Measurements from ENCODE around the gene ZNF888. TPM values are rescaled to one million over a fixed set of nuclear protein-coding genes. Genes with fewer than 3 reads are reported as not detected.
"Not testable (repeated sequence)": the region's sequence is repeated elsewhere in the genome, so short reads cannot be mapped to it uniquely, and the experiment has no call there.

ZNF888 gene
- total and polyA plus RNA-seq, 9 of the 15 experiments (the other 6 are each of a cell fraction or from before 2014, with no cell fraction given) = 1.6 to 13.3 (median 9.9) TPM

GRCh38 chr19:52857378-52858191, 65.6 kb downstream of the ZNF888 start, which contains the start of gene ZNF468:
TSS of gene ZNF468 (minus strand) at chr19:52857619. CDS start at chr19:52854272, 3,347 bp downstream.
- peak; percentile 100 for ATAC-seq
- in situ Hi-C loops (cut with MboI) = loop anchor here (5.0 kb wide), 1 partner anchor 35 kb away; the partner anchor contains the start of gene ZNF28
- POLR2A ChIA-PET; H3K9me1 ChIP-seq (ENCODE audit: control insufficient read depth, insufficient read depth, low read length); H3K79me2 ChIP-seq (ENCODE audit: control insufficient read depth, insufficient read depth, low read length); H4K20me1 ChIP-seq (replicated peaks; ENCODE audit: control insufficient read depth, insufficient read depth, low read length); H3K27me3 ChIP-seq (ENCODE audit: control insufficient read depth in 2 of 2, insufficient read depth in 2 of 2, low read length in 2 of 2); BruUV-seq (replicated peaks); H3K9me3 ChIP-seq (replicated peaks; ENCODE audit: control insufficient read depth, insufficient read depth, low read depth, low read length); intact Hi-C loops (cut with micrococcal nuclease): not testable (repeated sequence)
- Histone ChIP-seq H3K4me2 (ENCODE audit: insufficient read depth, low read length) (peak within 1 kb of the TSS; percentile 83), H3K4me3 (peak within 1 kb of the TSS; percentile 68), H3K27ac (ENCODE audit: extremely low read depth, low read depth, low read length) (peak within 1 kb of the TSS; percentile 77), H3K9ac (ENCODE audit: insufficient read depth in 1 of 2, low read depth in 2 of 2, low read length in 2 of 2) (peak within 1 kb of the TSS; percentile 85 to 91), H3K4me1 (replicated peaks in 1 of 2; ENCODE audit: control insufficient read depth in 2 of 2, insufficient read depth in 2 of 2, low read length in 2 of 2) (peaks cover 2 to 14% of the 10 kb centered on the region in 2 experiments; a peak in 4 of 5 replicates), H2AFZ (ENCODE audit: low read depth, low read length) (peak within 1 kb of the TSS; percentile 92), H3K36me3 (ENCODE audit: control insufficient read depth, insufficient read depth, low read length) (peaks cover 16% of the 10 kb centered on the region; the same call in 2 of the 3 replicates)
- FAIRE-seq = peak; percentile 99
- CTCF ChIA-PET (ENCODE audit: low intra/inter-chr PET ratio) = interaction anchor here (0.5 kb wide), 1 partner anchor 106 kb away, joined by 3 read pairs; no protein-coding TSS in a partner anchor
- peak; percentile 50 to 78 (median 63) for DNase-seq (ENCODE audit: extremely low read depth in 1 of 4, low spot score in 3 of 4)
- 14% methylated on average over 26 of the region's 43 CpGs for WGBS (ENCODE audit: insufficient coverage, low coverage, missing lambda C conversion rate)
- peak in 1 of 2 experiments; percentile 65; a peak in 2 of 4 replicates for TF ChIP-seq HDAC1 (IDR thresholded peaks at IDR 0.05)
- peak; percentile 49 for TF ChIP-seq POLR2B (IDR thresholded peaks at IDR 0.05; ENCODE audit: low read depth, partially characterized antibody)
- TF ChIP-seq MXI1 (IDR thresholded peaks at IDR 0.05; ENCODE audit: low read depth, low read length) = 0 out of 2 replicates have a peak, but pooled peaks have one; percentile 44
- peak in 1 of 3 experiments; percentile 21 for TF ChIP-seq YY1 (IDR thresholded peaks at IDR 0.05; ENCODE audit: borderline replicate concordance in 1 of 3, control insufficient read depth in 1 of 3, extremely low read depth in 1 of 3, insufficient read depth in 3 of 3, insufficient read length in 1 of 3, insufficient replicate concordance in 2 of 3, low read depth in 1 of 3, low read length in 2 of 3)
- peak; percentile 57 for TF ChIP-seq TAF1 (IDR thresholded peaks at IDR 0.05; ENCODE audit: control insufficient read depth, extremely low read depth, insufficient read depth, low read length, severe bottlenecking)
- peak; percentile 92 to 94 for TF ChIP-seq NRF1 (conservative IDR thresholded peaks at IDR 0.05 in 1 of 2, IDR thresholded peaks at IDR 0.05 in 1 of 2)
- 0 out of 2 replicates have a peak, but pooled peaks have one; percentile 16 for TF ChIP-seq EP400 (IDR thresholded peaks at IDR 0.05)
- peak; percentile 76 for TF ChIP-seq POLR2A (conservative IDR thresholded peaks at IDR 0.05)
- peak; percentile 79 for TF ChIP-seq RBFOX2 (IDR thresholded peaks at IDR 0.05; ENCODE audit: low read depth, low read length)
- TF ChIP-seq POLR2G (IDR thresholded peaks at IDR 0.05; ENCODE audit: low read depth, low read length) = peak; percentile 75
- TF ChIP-seq CTCF (IDR thresholded peaks at IDR 0.05 in 2 of 3, conservative IDR thresholded peaks at IDR 0.05 in 1 of 3; ENCODE audit: insufficient read depth in 2 of 3, low read depth in 1 of 3, low read length in 3 of 3) = 0 out of 6 replicates have a peak, but pooled peaks of 2 of the 3 experiments have one; percentile 7 to 12
- TF ChIP-seq ELF1 (tag; IDR thresholded peaks at IDR 0.05) = peak; percentile 86
- TF ChIP-seq ZBTB2 (IDR thresholded peaks at IDR 0.05) = 0 out of 2 replicates have a peak, but pooled peaks have one; percentile 22
- TF ChIP-seq L3MBTL2 (IDR thresholded peaks at IDR 0.05) = peak; percentile 33; the same call in 1 of the 2 replicates
- TF ChIP-seq KLF13 (tag; IDR thresholded peaks at IDR 0.05; ENCODE audit: borderline replicate concordance, low read depth) = peak; percentile 34; the same call in 1 of the 2 replicates
